ENCODE data around the gene PIP4K2A.
"Not testable (repeated sequence)": the region's sequence is repeated elsewhere in the genome, so short reads cannot be mapped to it uniquely, and the experiment has no call there.

Gene PIP4K2A

GRCh38 chr10:22545643-22546042 is 168.7 kb downstream of the PIP4K2A start:
- DNase-seq: no peak

GRCh38 chr10:22544325-22545068 is 169.9 kb downstream of the PIP4K2A start:
- DNase-seq: no peak

GRCh38 chr10:22542773-22543172 is 171.6 kb downstream of the PIP4K2A start:
- DNase-seq: no peak

- no peak for DNase-seq
Observed at GRCh38 chr10:22541900-22542299, 172.5 kb downstream of the PIP4K2A start.

GRCh38 chr10:22539579-22540298 is 174.6 kb downstream of the PIP4K2A start:
- DNase-seq: no peak

GRCh38 chr10:22537810-22538209 is 176.6 kb downstream of the PIP4K2A start:
- no peak for DNase-seq

- no peak for DNase-seq
Observed at GRCh38 chr10:22536620-22537019, 177.8 kb downstream of the PIP4K2A start.

- no peak for DNase-seq
Observed at GRCh38 chr10:22534849-22535604, 179.4 kb downstream of the PIP4K2A start.

- no peak for DNase-seq
Observed at GRCh38 chr10:22531441-22531840, 182.9 kb downstream of the PIP4K2A start.

- DNase-seq: no peak
Observed at GRCh38 chr10:22531008-22531407, 183.4 kb downstream of the PIP4K2A start.

- no peak for DNase-seq
Observed at GRCh38 chr10:22527520-22527919, 186.9 kb downstream of the PIP4K2A start.

GRCh38 chr10:22524333-22524732 is 190.0 kb downstream of the PIP4K2A start:
- DNase-seq: not testable (repeated sequence)

GRCh38 chr10:22520645-22521044 is 193.7 kb downstream of the PIP4K2A start:
- not testable (repeated sequence) for DNase-seq

GRCh38 chr10:22518167-22518724 is 196.1 kb downstream of the PIP4K2A start:
- no peak for DNase-seq

GRCh38 chr10:22515009-22515408 is 199.4 kb downstream of the PIP4K2A start:
- DNase-seq: no peak

GRCh38 chr10:22514414-22514758 is 200.0 kb downstream of the PIP4K2A start:
- not testable (repeated sequence) for DNase-seq

GRCh38 chr10:22513483-22514413 is 200.6 kb downstream of the PIP4K2A start:
- DNase-seq: not testable (repeated sequence)

GRCh38 chr10:22512015-22512414 is 202.4 kb downstream of the PIP4K2A start:
- not testable (repeated sequence) for DNase-seq

- DNase-seq: not testable (repeated sequence)
Observed at GRCh38 chr10:22508214-22508613, 206.2 kb downstream of the PIP4K2A start.

GRCh38 chr10:22505911-22506685 is 208.3 kb downstream of the PIP4K2A start:
- no peak for DNase-seq

- no peak for DNase-seq
Observed at GRCh38 chr10:22504766-22505165, 209.6 kb downstream of the PIP4K2A start.

Data from SIG-M5 (cell line).